Right lung (tissue), 10 donors: Measurements from ENCODE around the gene CEP290. TPM values are rescaled to one million over a fixed set of nuclear protein-coding genes. Genes with fewer than 3 reads are reported as not detected.
A peak's percentile ranks its signal among the peaks of the same experiment; 100 is the strongest.

ENCODE experiments used
- DNase-seq, 2 donors: peaks; one replicate each; pipeline ENCODE4 v3.0.0-alpha.2; 2013
- long read RNA-seq, 8 donors: transcript quantifications; one replicate each; lab custom pipeline, GENCODE V29; 2026
- polyA plus RNA-seq, 5 donors: library from polyadenylated mRNA; unstranded; fragments of 120-200 nt; gene quantifications; one replicate each; pipeline versions ENCODE4 v1.2.1 to v1.2.3, GENCODE V29; 2013; ENCODE audit warnings: inconsistent platforms in 1 of 5, low replicate concordance in 1 of 5; ENCODE audit not compliant: insufficient read length in 5 of 5, insufficient read depth in 1 of 5

CEP290 gene, protein sequence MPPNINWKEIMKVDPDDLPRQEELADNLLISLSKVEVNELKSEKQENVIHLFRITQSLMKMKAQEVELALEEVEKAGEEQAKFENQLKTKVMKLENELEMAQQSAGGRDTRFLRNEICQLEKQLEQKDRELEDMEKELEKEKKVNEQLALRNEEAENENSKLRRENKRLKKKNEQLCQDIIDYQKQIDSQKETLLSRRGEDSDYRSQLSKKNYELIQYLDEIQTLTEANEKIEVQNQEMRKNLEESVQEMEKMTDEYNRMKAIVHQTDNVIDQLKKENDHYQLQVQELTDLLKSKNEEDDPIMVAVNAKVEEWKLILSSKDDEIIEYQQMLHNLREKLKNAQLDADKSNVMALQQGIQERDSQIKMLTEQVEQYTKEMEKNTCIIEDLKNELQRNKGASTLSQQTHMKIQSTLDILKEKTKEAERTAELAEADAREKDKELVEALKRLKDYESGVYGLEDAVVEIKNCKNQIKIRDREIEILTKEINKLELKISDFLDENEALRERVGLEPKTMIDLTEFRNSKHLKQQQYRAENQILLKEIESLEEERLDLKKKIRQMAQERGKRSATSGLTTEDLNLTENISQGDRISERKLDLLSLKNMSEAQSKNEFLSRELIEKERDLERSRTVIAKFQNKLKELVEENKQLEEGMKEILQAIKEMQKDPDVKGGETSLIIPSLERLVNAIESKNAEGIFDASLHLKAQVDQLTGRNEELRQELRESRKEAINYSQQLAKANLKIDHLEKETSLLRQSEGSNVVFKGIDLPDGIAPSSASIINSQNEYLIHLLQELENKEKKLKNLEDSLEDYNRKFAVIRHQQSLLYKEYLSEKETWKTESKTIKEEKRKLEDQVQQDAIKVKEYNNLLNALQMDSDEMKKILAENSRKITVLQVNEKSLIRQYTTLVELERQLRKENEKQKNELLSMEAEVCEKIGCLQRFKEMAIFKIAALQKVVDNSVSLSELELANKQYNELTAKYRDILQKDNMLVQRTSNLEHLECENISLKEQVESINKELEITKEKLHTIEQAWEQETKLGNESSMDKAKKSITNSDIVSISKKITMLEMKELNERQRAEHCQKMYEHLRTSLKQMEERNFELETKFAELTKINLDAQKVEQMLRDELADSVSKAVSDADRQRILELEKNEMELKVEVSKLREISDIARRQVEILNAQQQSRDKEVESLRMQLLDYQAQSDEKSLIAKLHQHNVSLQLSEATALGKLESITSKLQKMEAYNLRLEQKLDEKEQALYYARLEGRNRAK (N-terminal part only)
- 10 to 100 TPM; 18.3 to 38.3 (median 34.1) TPM for polyA plus RNA-seq
- long read RNA-seq, donor 1, partial matches to known transcripts: 103 of 108 reads
- long read RNA-seq, donor 1, other reads (novel, unspliced or antisense): 5 of 108 reads
- long read RNA-seq, donor 2, partial matches to known transcripts: 44 of 44 reads
- long read RNA-seq, donor 2, other reads (novel, unspliced or antisense): 0 of 44 reads
- long read RNA-seq, donor 3, partial matches to known transcripts: 73 of 73 reads
- long read RNA-seq, donor 3, other reads (novel, unspliced or antisense): 0 of 73 reads
- long read RNA-seq, donor 4, partial matches to known transcripts: 32 of 32 reads
- long read RNA-seq, donor 4, other reads (novel, unspliced or antisense): 0 of 32 reads
- long read RNA-seq, donor 5, partial matches to known transcripts: 137 of 142 reads
- long read RNA-seq, donor 5, other reads (novel, unspliced or antisense): 5 of 142 reads
- long read RNA-seq, donor 6, partial matches to known transcripts: 101 of 106 reads
- long read RNA-seq, donor 6, other reads (novel, unspliced or antisense): 5 of 106 reads
- long read RNA-seq, donor 7, partial matches to known transcripts: 118 of 118 reads
- long read RNA-seq, donor 7, other reads (novel, unspliced or antisense): 0 of 118 reads
- long read RNA-seq, donor 8, full-length matches to known transcripts: 1 of 26 reads
- long read RNA-seq, donor 8, partial matches to known transcripts: 25 of 26 reads
- long read RNA-seq, donor 8, other reads (novel, unspliced or antisense): 0 of 26 reads

DNA sequence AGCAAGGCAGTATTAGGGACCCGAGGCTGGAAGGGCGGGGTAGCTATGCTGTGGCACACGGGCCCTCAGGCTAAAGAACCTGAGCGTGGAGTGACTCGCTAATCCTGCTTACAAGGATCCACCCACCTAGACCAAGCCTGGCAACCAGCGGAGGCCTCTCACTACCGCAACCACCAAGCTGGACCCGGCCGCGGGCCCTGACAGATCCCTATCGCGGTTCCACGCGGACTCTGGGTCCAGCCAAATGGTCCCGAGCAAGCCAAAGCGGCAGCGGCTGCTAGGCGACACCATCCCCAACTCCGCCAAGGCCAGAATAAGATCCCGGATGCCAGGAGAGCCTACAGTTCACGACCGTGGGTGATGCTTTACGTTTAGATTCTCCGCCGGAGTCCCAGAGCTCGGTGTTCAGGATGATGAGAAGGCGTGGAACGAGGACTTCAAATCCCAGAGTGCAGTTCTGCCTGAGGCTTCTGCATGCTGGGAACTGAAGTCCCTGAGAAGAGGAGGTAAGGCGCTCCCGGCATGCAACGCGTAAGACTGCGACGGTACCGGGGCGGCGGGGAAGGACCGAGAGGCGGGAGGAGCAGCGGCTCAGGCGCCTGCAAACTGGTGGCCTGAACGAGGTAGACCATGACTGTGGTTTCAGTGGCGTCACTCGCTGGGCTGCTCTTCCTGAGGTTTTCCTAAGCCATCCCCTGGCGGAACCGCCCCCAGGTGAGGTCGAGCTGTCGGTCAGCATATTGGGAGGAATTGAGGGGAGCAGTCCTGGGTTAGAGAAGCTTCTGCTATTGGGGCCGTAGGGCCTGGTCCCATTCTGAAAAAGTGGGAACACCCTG is at the start of gene CEP290, which contains the start of gene TMTC3:
Gene CEP290, minus strand, starts transcription at position 315 of the 836 bp plus-strand sequence. CDS start 781 bp downstream, outside the sequence.
Gene TMTC3, plus strand, starts transcription at position 534 of the 836 bp plus-strand sequence. CDS start 6,009 bp downstream, outside the sequence.
- DNase-seq: peak; percentile 95 to 97

DNA sequence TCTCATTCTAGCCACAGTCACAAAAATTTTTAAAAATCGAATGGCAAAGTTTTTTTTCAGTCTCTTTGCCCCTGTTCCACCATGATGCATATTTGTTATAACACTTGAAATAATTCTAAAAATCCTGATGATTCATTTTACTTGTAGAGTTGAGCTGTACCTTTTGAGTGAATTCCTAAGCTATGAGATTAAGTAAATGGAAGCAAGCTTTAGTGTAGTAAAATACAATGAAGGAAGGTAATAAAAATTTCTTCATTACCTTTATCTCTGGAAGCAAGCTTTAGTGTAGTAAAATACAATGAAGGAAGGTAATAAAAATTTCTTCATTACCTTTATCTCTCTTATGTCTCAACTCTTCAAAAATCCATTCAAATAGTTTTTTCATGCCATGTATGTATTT is 46.3 kb upstream of the CEP290 start:
- DNase-seq: no peak

DNA sequence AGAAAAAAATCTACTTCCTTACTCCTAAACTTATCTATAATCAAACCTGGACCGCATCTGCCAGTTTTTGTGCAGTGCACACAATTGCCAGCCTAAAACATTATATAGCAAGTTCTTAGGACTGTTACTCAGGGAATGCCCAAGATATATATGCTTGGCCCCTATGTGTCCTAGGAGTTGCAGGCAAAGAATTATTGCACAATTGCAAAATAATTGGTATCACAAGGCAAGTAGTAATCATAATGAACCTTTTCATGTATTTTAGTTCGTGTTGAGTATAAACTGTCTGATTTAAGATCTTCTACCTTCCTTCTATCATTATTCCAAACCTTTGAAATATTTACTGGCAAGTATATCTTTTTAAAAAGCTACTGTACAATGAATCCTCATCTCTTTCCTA is 45.7 kb upstream of the CEP290 start:
- no peak for DNase-seq

DNA sequence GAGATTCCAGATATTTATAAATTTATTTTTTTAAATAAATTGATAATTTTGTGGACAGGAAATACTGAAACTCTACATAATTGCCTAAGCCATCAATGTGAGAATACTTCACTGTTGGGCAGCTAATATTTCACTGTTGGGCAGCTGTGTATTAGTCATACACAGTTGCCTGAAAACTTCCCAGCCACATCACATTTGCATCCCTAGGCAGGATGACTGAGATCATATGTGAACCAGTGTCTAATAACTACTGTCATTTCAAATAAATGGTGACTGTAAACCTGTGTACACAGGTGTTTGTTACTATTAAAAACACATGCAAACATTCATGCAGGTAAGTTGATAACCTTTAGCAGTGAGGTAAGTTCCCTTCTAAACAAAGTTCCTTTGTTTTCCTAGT is 44.1 kb upstream of the CEP290 start:
- DNase-seq: no peak

DNA sequence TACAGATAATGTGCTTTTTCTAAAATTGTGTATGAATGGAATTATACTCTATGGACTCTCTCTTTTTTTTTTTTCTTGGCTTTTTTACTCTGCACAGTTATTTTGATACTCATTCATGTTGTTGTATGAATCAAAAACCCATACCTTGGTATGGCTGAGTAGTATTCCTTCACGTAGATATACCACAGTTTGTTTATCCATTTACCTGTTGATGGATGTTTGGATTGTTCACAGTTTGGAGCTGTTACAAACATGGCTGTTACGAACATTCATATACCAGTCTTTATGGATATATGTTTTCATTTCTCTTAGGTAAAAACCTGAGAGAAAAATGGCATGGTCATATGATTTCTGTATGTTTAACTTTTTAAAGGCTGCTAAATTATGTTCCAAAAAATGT is 43.4 kb upstream of the CEP290 start:
- no peak for DNase-seq

DNA sequence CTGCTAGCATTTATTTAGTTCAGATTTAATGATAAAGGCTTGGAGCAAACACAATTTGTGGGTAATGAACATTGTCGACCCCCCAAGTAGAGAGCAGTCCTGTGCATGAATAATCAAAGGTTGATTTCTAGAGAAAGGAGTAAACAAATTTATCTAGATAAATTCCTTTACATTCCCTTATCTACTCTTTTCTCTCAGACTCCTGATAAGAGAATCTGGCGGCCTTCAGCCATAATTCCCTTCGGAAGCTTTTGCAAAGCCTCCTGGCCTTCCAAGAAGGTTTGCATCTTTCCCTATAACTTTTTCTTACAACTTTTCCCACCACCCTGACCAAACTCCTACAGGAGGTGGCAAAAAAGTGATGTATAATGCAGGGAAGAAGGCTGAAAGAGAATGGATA is 42.3 kb upstream of the CEP290 start:
- no peak for DNase-seq

DNA sequence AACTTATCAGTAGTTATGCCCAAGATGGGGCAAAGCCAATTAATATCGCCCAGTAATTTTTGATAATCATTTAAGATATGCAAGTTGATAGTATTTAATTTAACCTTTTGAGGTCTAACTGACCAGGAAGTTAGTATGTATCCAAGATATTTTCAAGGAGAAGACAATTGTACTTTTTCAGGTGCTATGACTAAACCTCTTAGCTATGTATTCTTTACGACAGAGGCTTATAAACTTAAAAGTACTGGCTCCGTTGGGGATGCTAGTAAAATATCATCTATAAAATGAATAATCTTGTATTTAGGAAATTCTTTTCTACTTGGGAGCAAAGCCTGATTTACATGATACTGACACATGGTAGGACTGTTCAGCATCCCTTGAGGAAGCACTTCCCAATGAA is 40.5 kb upstream of the CEP290 start:
- no peak for DNase-seq

DNA sequence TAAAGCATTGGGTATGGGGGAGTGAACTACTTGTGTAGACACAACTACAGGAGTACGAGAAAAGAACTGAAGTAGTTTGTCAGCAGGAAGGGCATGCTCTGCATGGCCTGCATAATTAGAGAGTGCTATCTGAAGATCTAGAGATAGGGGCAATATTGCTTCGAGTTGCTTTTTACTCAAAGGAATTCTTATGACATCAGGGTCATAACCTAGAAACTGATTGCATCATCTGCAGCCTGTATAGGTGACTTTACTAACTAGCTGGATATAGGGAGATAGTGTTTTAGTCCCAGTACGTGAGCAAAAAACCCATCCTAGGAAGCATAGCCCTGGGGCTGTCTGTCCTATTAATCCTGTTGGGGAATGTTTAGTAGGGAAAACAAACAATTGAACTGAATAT is 40.0 kb upstream of the CEP290 start:
- no peak for DNase-seq

DNA sequence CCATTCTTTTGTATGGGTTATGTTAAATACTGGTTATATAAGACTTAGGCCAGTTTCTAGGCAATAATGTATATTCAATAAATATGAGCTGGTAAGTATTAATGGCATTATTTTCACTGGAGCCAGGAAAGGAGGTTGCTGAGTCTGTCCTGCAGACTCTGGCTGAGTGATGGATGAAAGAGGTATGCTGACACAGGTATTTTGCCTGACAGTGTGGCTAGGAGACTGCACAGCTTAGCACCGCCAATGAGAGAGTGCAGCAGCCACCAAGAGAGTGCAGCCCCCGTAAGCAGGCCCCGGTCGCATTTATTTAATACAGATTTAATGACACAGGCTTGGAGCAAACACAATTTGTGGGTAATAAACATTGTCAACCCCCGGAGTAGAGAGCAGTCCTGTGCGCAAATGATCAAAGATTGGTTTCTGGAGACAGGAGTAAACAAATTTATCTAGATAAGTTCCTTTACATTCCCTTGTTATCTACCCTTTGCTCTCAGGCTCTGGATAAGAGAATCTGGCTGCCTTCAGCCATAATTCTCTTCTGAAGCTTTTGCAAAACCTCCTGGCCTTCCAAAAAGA is 37.6 kb upstream of the CEP290 start:
- DNase-seq: no peak

DNA sequence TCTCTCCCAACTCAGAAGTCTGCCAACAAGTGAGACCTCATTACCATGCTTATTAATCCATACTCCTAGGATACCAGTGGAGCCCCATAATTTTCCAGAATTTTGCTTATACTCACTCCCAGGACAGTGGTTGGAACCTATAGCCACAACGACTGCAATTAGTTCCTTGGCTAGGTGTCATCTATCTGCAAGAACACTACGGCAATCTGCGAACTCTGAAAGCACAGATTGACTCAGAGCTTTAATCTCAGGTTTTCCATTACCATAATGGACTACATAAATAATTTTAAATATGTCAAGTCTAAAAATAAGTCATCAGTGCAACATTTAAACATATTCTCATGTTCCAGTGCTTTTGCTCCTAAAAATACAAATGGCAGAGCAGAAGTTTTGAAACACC is 33.7 kb upstream of the CEP290 start:
- no peak for DNase-seq

DNA sequence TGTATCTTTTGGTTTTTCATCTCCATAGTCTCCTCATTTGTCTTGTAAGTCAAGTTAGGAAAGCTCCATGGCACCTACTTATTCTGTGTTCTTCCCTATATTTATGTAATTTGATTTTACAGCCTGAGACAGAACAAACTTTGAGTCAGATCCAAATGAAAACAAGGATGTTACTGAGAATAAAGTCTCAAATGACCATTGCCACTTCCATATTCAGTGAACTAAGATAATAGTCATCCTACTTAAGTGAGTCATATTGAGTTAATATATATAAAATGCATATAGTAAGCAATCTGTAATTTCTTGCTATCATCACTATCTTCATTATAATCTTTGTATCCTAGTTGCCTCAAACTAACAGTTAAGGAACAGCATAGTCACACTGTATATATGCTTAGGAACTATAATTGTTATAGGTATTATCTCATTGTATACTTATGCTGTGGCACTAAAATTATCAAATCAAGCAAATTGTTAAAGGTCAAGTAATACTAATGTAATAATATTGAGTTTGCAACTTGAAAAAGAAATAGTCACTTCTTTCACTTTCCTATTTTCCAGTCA is 31.0 kb upstream of the CEP290 start:
- no peak for DNase-seq

DNA sequence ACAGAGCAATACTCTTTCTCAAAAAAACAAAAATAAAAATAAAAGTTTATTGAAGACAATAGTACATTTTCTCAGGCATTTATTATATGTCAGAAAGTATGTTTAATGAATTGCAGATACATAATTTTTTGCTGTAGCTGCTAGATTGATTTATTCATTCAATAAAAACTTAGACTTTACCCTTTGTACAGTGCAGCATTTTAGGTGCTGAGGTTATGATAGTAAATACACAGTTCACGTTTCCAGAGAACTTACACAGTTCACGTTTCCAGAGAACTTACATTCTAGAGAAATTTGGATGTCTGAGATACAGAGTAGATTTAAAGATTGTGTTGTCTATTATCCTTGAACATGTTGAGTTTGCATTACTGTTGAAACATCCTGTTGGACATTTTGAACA is 25.5 kb upstream of the CEP290 start:
- no peak for DNase-seq

DNA sequence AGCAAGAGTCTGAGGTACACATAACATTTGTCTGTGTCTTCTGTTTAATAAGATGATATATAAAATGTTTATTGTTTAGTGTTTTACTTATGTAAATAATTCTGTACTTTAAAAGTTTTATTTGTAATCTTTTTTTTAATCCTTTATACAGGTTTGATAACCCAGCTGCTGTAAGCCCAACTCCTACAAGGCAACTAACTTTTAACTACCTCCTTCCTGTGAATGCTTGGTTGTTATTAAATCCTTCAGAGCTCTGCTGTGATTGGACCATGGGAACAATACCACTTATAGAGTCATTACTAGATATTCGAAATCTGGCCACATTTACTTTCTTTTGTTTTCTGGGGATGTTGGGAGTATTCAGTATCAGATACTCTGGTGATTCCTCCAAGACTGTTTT is 24.3 kb upstream of the CEP290 start:
- no peak for DNase-seq

DNA sequence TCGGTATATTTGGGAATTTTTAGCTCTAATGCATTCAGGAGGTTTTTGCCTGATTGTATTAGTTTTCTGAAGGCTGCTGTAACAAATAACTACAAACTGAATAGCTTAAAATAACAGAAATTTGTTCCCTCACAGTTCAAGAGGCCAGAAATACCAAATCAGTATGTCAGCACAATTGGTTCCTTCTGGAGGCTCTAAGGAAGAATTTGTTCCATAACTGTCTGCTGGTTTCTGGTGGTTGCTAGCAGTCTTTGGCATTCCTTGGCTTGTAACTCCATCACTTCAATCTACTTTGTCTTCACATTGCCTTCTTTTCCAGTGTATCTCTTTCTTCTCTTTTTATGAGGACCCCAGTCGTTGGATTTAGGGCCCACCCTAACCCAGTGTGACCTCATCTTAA is 21.5 kb upstream of the CEP290 start:
- DNase-seq: no peak

DNA sequence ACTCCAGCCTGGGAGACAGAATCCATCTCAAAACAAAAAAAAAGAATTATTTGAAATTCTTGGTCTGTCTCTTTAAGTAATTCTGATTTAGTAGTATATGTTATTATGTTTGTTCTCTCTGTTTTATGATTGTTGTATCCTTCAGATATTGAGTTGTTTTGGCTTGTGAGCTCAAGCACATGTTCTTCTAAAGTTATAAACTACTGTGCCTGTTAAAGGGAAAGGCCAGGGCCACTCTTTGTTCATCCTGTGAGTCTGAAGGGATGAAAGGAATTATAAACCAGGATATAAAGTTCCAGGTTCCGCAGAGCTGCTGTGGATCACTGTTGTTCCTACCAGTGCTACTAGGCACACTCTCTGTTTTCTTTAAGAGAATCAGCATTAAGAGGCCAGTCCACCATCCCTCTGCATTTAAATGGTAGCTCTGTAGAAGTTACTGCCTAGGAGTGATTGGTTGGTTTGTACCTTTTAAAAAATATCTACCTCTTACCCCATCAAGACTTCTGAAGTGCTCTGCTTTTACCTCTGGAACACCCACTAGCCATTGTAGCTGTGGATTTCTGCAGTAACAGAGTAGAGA is 14.3 kb upstream of the CEP290 start:
- no peak for DNase-seq

DNA sequence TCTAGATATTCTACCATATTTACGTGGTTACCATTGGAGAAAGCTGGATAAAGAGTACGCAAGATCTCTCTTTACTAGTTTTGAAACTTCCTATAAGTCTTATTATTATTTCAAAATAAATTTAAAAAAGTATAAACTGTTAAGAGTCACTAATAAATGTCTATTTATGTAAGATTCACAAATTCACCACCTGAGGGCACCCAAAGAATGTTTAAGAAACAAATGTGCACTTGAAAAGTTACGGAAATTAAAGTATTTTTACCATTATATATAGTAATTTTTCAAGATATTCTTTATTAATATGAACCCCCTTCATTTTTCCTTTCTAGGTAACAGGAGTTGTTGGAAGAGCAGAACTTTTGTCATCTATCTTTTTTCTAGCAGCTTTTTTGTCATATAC is 12.1 kb upstream of the CEP290 start:
- peak in 1 of 2 donors; percentile 19 for DNase-seq

DNA sequence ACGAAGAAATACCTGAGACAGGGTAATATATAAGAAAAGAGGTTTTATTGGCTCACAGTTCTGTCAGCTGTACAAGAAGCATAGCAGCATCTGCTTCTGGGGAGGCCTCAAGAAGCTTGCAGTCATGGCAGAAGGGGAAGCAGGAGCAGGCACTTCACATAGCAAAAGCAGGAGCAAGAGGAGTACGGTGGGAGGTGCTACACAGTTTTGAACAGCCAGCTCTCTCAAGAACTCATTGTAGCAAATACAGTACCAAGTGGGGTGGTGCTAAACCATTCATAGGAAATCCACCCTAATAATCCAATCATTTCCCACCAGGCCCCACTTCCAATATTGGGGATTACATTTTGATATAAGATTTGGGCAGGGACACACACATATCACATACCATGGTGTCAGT is 8.2 kb upstream of the CEP290 start:
- no peak for DNase-seq
